Neural progenitor cell (in vitro differentiated cells): ENCODE data around the gene RAX. TPM values are rescaled to one million over a fixed set of nuclear protein-coding genes. Genes with fewer than 3 reads are reported as not detected.
A peak's percentile ranks its signal among the peaks of the same experiment; 100 is the strongest.

Experiments
- DNase-seq: peaks from one replicate; pipeline ENCODE4 v3.0.0-alpha.2; 2016; ENCODE audit warnings: low spot score
- H2AFZ ChIP-seq: fragments of 200-600 bp; sonication (generic); replicated peaks from 2 replicates; pipeline ENCODE4 v1.6.1; 2016; ENCODE audit warnings: antibody characterized with exemption
- H3F3A ChIP-seq: fragments of 200-600 bp; sonication (generic); 2 replicates; pipeline ENCODE4 v1.6.1; 2016; ENCODE audit warnings: antibody characterized with exemption, low read depth
- H3K27ac ChIP-seq: fragments of 200-600 bp; sonication (generic); 2 replicates; pipeline ENCODE4 v1.5.1; 2016; ENCODE audit warnings: mild to moderate bottlenecking
- H3K27me3 ChIP-seq: fragments of 200-600 bp; sonication (generic); 2 replicates; pipeline ENCODE4 v1.6.1; 2016; ENCODE audit warnings: mild to moderate bottlenecking, moderate library complexity
- H3K36me3 ChIP-seq: fragments of 200-600 bp; sonication (generic); 2 replicates; pipeline ENCODE4 v1.5.1; 2016
- H3K4me1 ChIP-seq: fragments of 200-600 bp; sonication (generic); 2 replicates; pipeline ENCODE4 v1.6.1; 2016; ENCODE audit warnings: mixed run types
- H3K4me2 ChIP-seq: fragments of 200-600 bp; sonication (generic); 2 replicates; pipeline ENCODE4 v1.6.1; 2016
- H3K4me3 ChIP-seq: fragments of 200-600 bp; sonication (generic); 2 replicates; pipeline ENCODE4 v1.5.1; 2016
- H3K79me2 ChIP-seq: fragments of 200-600 bp; sonication (generic); 2 replicates; pipeline ENCODE4 v1.6.1; 2016; ENCODE audit warnings: low read depth
- H3K9ac ChIP-seq: fragments of 200-600 bp; sonication (generic); 2 replicates; pipeline ENCODE4 v1.6.1; 2016
- H3K9me3 ChIP-seq: fragments of 200-600 bp; sonication (generic); 2 replicates; pipeline ENCODE4 v1.5.1; 2016; ENCODE audit warnings: low read depth
- H4K20me1 ChIP-seq: fragments of 200-600 bp; sonication (generic); 2 replicates; pipeline ENCODE4 v1.6.1; 2016; ENCODE audit warnings: low read depth
- H3K27ac Mint-ChIP-seq: 3 replicates; pipeline ENCODE4 v1.8.0; 2021; ENCODE audit warnings: mixed read lengths
- H3K27me3 Mint-ChIP-seq: 2 replicates; pipeline ENCODE4 v1.8.0; 2022; ENCODE audit warnings: low read depth, mild to moderate bottlenecking, inconsistent platforms, moderate library complexity, mixed read lengths; ENCODE audit not compliant: insufficient read depth
- H3K36me3 Mint-ChIP-seq: 3 replicates; pipeline ENCODE4 v1.8.0; 2021; ENCODE audit warnings: mixed read lengths
- H3K4me1 Mint-ChIP-seq: 3 replicates; pipeline ENCODE4 v1.8.0; 2021; ENCODE audit warnings: mixed read lengths
- H3K4me3 Mint-ChIP-seq: 3 replicates; pipeline ENCODE4 v1.8.0; 2021; ENCODE audit warnings: mild to moderate bottlenecking, moderate library complexity, mixed read lengths
- H3K9me3 Mint-ChIP-seq: 3 replicates; pipeline ENCODE4 v1.8.0; 2020; ENCODE audit warnings: mixed read lengths
- EZH2 ChIP-seq: fragments of 200-600 bp; sonication (generic); IDR thresholded peaks from 2 replicates; pipeline ENCODE4 v1.6.1; 2017; ENCODE audit warnings: antibody characterized with exemption, mild to moderate bottlenecking, moderate library complexity
- EZH2phosphoT487 ChIP-seq: fragments of 200-600 bp; sonication (generic); IDR thresholded peaks from 2 replicates; pipeline ENCODE4 v1.6.1; 2017; ENCODE audit warnings: antibody characterized with exemption
- total RNA-seq: library from RNA; depleted of rRNA; stranded (reverse); fragments of >200 nt; gene quantifications from 2 replicates; pipeline ENCODE4 v1.2.3, GENCODE V29; 2015; ENCODE audit warnings: low replicate concordance
- TF ChIP-seq, protein P1 (sequence below): fragments of 200-600 bp; sonication (generic); IDR thresholded peaks from 2 replicates; pipeline ENCODE4 v1.5.1; 2017; ENCODE audit warnings: antibody characterized with exemption, mild to moderate bottlenecking

Gene RAX
- 20.7 and 78.1 TPM in 2 replicates for total RNA-seq

DNA sequence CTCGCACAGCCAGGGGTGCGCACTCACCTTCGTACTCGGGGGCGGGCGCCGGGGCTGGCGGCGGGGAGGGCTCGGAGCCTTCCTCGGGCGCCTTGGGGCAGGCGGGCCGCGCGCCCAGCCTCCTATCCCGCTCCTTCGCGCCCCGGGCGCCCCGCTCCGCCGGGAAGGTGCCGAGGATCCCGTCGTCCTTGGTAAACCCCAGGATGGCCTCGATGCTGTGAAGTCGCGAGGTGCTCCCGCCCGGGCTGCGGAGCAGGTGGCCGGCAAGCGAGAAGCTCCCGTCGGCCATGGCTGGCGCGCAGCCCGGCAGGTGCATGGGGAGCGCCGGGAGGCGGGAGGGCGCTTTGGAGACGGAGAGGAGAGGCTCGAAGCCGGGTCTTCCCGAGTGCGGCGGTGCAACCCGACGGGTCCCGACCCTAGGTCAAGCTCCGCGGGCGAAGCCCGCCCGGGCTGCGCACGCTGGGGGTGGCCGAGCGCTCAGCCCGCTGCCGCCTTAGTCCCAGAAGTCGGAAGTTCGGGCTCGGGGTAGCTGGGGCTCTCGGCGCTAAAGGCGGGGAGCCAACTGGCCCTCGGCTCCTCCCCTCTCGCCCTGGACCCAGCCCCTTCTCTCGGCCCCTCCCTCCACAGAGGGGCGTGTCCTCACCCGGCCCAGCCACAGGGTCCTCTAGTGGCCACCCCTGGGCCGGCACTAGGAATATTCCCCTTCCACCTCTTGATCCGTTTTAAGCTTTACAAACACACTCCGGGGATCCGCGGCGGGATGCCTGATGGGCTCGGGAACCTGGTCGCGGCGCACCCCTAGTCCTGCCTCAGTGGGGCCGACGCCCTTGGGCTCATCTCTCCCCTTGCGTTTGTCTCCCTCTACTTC, at the start of gene RAX:
TSS of gene RAX (minus strand) at position 564 of the 868 bp plus-strand sequence. CDS start at position 316, 248 bp downstream.
- Mint-ChIP-seq H3K27me3 (peaks cover 77% of the 10 kb centered on the region), H3K4me3 (peak within 1 kb of the TSS; percentile 82), H3K27ac (no peak within 1 kb of the TSS), H3K4me1 (peaks cover 35% of the 10 kb centered on the region), H3K9me3 (peaks cover 2% of the 10 kb centered on the region), H3K36me3 (no peaks in the 10 kb centered on the region)
- Histone ChIP-seq H3K27me3 (peaks cover 80% of the 10 kb centered on the region), H3K79me2 (peaks cover 43% of the 10 kb centered on the region), H3K4me1 (peaks cover 60% of the 10 kb centered on the region), H2AFZ (no peak within 1 kb of the TSS), H3K4me3 (peak within 1 kb of the TSS; percentile 78), H4K20me1 (peaks cover 61% of the 10 kb centered on the region), H3K9me3 (no peaks in the 10 kb centered on the region), H3K27ac (no peak within 1 kb of the TSS), H3K4me2 (peak within 1 kb of the TSS; percentile 92), H3K9ac (peak within 1 kb of the TSS; percentile 17), H3F3A (peaks cover 68% of the 10 kb centered on the region), H3K36me3 (peaks cover 24% of the 10 kb centered on the region)
- TF ChIP-seq EZH2phosphoT487 (peak; percentile 75), EZH2 (peak; percentile 56)
- TF ChIP-seq, protein P1, sequence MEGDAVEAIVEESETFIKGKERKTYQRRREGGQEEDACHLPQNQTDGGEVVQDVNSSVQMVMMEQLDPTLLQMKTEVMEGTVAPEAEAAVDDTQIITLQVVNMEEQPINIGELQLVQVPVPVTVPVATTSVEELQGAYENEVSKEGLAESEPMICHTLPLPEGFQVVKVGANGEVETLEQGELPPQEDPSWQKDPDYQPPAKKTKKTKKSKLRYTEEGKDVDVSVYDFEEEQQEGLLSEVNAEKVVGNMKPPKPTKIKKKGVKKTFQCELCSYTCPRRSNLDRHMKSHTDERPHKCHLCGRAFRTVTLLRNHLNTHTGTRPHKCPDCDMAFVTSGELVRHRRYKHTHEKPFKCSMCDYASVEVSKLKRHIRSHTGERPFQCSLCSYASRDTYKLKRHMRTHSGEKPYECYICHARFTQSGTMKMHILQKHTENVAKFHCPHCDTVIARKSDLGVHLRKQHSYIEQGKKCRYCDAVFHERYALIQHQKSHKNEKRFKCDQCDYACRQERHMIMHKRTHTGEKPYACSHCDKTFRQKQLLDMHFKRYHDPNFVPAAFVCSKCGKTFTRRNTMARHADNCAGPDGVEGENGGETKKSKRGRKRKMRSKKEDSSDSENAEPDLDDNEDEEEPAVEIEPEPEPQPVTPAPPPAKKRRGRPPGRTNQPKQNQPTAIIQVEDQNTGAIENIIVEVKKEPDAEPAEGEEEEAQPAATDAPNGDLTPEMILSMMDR, result peak; percentile 70
- DNase-seq, result peak; percentile 96

- DNase-seq, result no peak
- TF ChIP-seq, protein P1, result no peak
- TF ChIP-seq EZH2, result no peak
- no peak for TF ChIP-seq EZH2phosphoT487
- H3K9me3 Mint-ChIP-seq, result no peaks in the 10 kb centered on the region
- Histone ChIP-seq H2AFZ (no peak within 1 kb of the TSS), H3K4me3 (no peak within 1 kb of the TSS), H3K36me3 (no peaks in the 10 kb centered on the region), H3K27ac (no peak within 1 kb of the TSS), H3K9ac (no peak within 1 kb of the TSS), H3K79me2 (no peaks in the 10 kb centered on the region), H3F3A (peaks cover 13% of the 10 kb centered on the region), H3K27me3 (no peaks in the 10 kb centered on the region), H3K9me3 (no peaks in the 10 kb centered on the region), H4K20me1 (no peaks in the 10 kb centered on the region), H3K4me2 (peak within 1 kb of the TSS; percentile 19), H3K4me1 (peaks cover 41% of the 10 kb centered on the region)
- H3K36me3 Mint-ChIP-seq, result no peaks in the 10 kb centered on the region
- H3K4me3 Mint-ChIP-seq, result no peak within 1 kb of the TSS
- no peak within 1 kb of the TSS for H3K27ac Mint-ChIP-seq
- H3K27me3 Mint-ChIP-seq, result peaks cover 6% of the 10 kb centered on the region
- no peaks in the 10 kb centered on the region for H3K4me1 Mint-ChIP-seq
Observed at GRCh38 chr18:59318460-59319050, 45.3 kb upstream of the RAX start, which contains the start of gene CPLX4. Gene CPLX4, minus strand, starts transcription at chr18:59318649. Its CDS starts 187 bp downstream, at chr18:59318462.

DNA sequence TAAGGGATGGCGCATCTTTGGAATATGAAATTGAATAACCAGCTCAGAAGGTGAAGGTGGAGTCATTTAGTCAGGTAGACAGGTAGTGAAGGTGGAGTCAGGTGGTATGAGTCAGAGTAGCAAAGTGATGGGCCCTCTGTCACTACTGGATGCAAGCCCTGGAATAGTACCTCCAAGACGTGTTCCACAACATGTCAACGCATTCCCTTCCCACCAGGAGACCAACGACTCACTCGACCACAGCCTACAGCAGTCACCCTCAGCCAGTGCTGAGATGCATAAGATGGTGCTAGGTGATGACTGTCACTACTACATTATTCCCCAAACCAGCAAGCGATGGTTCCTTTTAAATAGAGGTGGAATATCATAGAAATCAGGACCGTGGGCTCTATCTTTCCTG, 38.4 kb upstream of the RAX start:
- H3K9ac ChIP-seq, result no peak overlapping the region
- H3F3A ChIP-seq, result peaks cover 15% of the 10 kb centered on the region
- H3K36me3 Mint-ChIP-seq, result no peaks in the 10 kb centered on the region
- H3K9me3 ChIP-seq, result no peaks in the 10 kb centered on the region
- no peaks in the 10 kb centered on the region for H4K20me1 ChIP-seq
- H3K9me3 Mint-ChIP-seq, result no peaks in the 10 kb centered on the region
- no peak for TF ChIP-seq EZH2phosphoT487
- TF ChIP-seq, protein P1, result no peak
- TF ChIP-seq EZH2, result no peak
- no peaks in the 10 kb centered on the region for H3K36me3 ChIP-seq
- no peaks in the 10 kb centered on the region for H3K79me2 ChIP-seq
- no peak overlapping the region for H3K4me3 ChIP-seq
- no peak overlapping the region for H3K27ac Mint-ChIP-seq
- H3K27ac ChIP-seq, result no peak overlapping the region
- H3K4me1 ChIP-seq, result peaks cover 22% of the 10 kb centered on the region
- H3K27me3 ChIP-seq, result peaks cover 36% of the 10 kb centered on the region
- no peak overlapping the region for H3K4me3 Mint-ChIP-seq
- H2AFZ ChIP-seq, result no peak overlapping the region
- peaks cover 2% of the 10 kb centered on the region for H3K4me1 Mint-ChIP-seq
- peaks cover 6% of the 10 kb centered on the region for H3K27me3 Mint-ChIP-seq
- no peak overlapping the region for H3K4me2 ChIP-seq
- DNase-seq, result no peak
